HG02943 (cell line): ENCODE data around the gene CCL1.

Experiments
- ATAC-seq: cut with Tn5 transposase; IDR thresholded peaks from one replicate; pipeline ENCODE4 v1.9.1; 2021; ENCODE audit warnings: mild to moderate bottlenecking, low read depth, moderate library complexity; ENCODE audit not compliant: unreplicated experiment

The CCL1 gene

GRCh38 chr17:34363183-34363661 is at the start of gene CCL1:
CCL1 (minus strand) TSS chr17:34363233; CDS start chr17:34363161, 72 bp downstream.
- ATAC-seq = no peak

GRCh38 chr17:34412534-34412933 is 49.5 kb upstream of the CCL1 start:
- no peak for ATAC-seq

GRCh38 chr17:34411646-34412421 is 48.8 kb upstream of the CCL1 start:
- ATAC-seq = no peak

GRCh38 chr17:34409352-34409751 is 46.3 kb upstream of the CCL1 start:
- ATAC-seq = no peak

- no peak for ATAC-seq
These were observed 45.4 kb upstream of the CCL1 start for GRCh38 chr17:34408439-34408838.

GRCh38 chr17:34406226-34406625 is 43.2 kb upstream of the CCL1 start:
- no peak for ATAC-seq

- ATAC-seq = no peak
These were observed 40.0 kb upstream of the CCL1 start for GRCh38 chr17:34403006-34403405.

GRCh38 chr17:34401165-34401564 is 38.1 kb upstream of the CCL1 start:
- ATAC-seq = no peak

GRCh38 chr17:34400301-34400931 is 37.4 kb upstream of the CCL1 start:
- ATAC-seq = no peak

- ATAC-seq = no peak
These were observed 36.7 kb upstream of the CCL1 start for GRCh38 chr17:34399725-34400124.

GRCh38 chr17:34398990-34399389 is 36.0 kb upstream of the CCL1 start:
- no peak for ATAC-seq

GRCh38 chr17:34397265-34397664 is 34.2 kb upstream of the CCL1 start:
- ATAC-seq = no peak

GRCh38 chr17:34393401-34393800 is 30.4 kb upstream of the CCL1 start:
- ATAC-seq = no peak

- ATAC-seq = no peak
These were observed 28.2 kb upstream of the CCL1 start for GRCh38 chr17:34391241-34391640.

- ATAC-seq = no peak
These were observed 27.6 kb upstream of the CCL1 start for GRCh38 chr17:34390649-34391048.

- ATAC-seq = no peak
These were observed 26.2 kb upstream of the CCL1 start for GRCh38 chr17:34389126-34389750.

- no peak for ATAC-seq
These were observed 24.5 kb upstream of the CCL1 start for GRCh38 chr17:34387566-34387965.

- ATAC-seq = no peak
These were observed 23.9 kb upstream of the CCL1 start for GRCh38 chr17:34386697-34387550.

- no peak for ATAC-seq
These were observed 23.3 kb upstream of the CCL1 start for GRCh38 chr17:34386343-34386696.

GRCh38 chr17:34384822-34385605 is 22.0 kb upstream of the CCL1 start:
- no peak for ATAC-seq
